HG03175 (cell line): Measurements from ENCODE around the gene EPN3.
A peak's percentile ranks its signal among the peaks of the same experiment; 100 is the strongest.

Source experiments
- ATAC-seq: cut with Tn5 transposase; IDR thresholded peaks from one replicate; pipeline ENCODE4 v1.9.1; 2021; ENCODE audit warnings: mild to moderate bottlenecking, moderate library complexity; ENCODE audit not compliant: unreplicated experiment

The EPN3 gene

DNA sequence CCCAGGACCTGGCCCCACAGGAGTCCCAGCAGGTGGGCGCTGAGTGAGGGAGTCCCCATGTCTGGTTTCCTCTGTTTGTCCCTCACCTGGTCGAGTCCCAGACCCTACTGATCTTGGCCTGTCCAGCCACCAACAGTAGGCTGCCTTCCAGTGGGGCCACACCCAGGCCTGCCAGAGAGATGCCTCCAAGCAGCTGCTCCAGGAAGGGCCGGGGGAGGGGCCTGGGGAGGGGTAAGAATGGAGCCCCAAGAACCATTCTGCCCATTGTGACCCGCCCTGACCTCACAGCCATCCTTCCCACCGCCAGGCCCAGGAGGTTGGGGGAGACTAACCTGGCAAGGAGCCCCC lies 15.2 kb downstream of the EPN3 start:
- ATAC-seq: no peak

DNA sequence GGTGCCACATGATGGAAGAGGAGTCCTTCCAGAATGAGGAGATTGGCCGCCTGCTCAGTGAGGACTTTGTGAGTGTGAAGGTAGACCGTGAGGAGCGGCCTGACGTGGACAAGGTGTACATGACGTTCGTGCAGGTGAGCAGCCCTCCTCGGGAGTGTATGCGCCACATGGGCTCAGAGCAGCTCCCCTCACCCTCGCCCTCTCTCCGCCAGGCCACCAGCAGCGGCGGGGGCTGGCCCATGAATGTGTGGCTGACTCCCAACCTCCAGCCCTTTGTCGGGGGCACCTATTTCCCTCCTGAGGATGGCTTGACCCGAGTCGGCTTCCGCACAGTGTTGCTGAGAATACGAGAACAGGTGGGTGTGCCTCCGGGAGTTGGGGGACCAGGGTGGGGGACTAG lies 16.3 kb downstream of the EPN3 start:
- ATAC-seq: no peak

DNA sequence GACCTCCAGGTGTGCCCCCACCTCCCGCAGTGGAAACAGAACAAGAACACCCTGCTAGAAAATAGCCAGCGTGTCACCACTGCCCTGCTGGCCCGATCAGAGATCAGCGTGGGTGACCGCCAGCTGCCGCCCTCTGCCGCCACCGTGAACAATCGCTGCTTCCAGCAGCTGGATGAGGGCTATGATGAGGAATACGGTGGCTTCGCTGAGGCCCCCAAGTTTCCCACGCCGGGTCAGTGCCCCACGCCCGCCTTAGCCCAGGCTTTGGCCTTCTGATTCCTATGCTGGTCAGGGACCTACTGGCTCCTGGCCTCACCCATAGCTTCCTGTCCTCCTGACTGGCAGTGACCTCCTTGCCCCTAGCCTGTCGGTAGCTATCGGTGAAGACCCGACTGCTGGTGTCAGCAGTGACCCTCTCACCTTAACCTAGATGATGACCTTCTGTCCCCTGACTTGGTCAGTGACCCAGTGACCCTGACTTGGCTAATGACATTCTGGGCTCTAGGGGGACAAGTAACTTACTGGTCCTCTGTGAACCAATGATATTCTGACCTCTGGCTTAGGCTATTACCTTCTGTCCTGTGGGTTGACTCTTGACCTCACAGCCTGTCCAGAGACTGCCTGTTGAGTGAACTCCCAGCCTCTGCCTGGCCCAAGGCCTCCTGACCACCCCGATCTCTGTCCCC lies 16.9 kb downstream of the EPN3 start:
- ATAC-seq: no peak

DNA sequence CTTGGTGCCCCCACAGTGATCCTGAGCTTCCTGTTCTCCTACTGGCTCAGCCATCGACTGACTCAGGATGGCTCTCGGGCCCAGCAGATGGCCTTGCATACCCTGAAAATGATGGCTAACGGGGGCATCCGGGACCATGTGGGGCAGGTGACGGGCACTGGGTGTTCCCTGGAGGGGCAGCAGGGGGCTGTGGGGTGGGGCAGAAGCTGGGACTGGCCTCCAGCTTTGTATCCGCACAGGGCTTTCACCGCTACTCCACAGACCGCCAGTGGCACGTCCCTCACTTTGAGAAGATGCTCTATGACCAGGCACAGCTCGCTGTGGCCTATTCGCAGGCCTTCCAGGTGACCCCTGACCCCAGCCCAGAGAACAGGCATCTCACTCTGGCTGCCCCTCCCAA lies 17.4 kb downstream of the EPN3 start:
- ATAC-seq: no peak

DNA sequence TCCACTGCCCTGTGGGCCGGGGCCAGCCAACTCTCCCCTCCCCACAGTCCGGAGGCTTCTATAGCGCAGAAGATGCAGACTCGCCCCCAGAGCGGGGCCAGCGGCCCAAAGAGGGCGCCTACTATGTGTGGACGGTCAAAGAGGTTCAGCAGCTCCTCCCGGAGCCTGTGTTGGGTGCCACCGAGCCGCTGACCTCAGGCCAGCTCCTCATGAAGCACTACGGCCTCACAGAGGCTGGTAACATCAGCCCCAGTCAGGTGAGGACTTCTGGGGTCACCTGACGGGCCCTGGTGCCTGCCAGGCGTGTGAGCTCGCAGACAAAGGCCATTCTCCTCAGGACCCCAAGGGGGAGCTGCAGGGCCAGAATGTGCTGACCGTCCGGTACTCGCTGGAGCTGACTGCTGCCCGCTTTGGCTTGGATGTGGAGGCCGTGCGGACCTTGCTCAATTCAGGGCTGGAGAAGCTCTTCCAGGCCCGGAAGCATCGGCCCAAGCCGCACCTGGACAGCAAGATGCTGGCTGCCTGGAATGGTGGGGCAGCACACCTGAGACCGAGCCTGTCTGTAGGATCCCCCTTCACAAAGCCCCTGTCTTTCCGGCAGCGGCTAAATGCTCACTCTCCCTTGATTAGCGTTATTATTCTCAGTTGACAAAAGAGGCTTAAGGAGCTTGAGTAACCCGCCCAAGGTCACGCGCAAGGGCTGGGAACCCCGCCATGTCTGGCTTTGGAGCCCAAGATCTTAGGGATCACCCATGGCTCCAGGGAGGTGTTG lies 18.3 kb downstream of the EPN3 start:
- no peak for ATAC-seq

DNA sequence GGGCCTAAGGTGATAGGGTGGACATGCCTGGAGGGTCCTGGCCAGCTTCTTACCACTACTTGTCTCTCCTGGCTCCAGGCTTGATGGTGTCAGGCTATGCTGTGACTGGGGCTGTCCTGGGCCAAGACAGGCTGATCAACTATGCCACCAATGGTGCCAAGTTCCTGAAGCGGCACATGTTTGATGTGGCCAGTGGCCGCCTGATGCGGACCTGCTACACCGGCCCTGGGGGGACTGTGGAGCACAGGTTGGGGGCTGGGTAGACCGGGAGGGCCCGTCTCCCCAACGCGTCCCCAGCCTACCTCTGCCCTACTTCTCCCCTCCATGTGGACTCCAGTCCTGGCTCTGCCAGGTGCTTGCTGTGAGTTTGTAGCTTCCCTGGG lies 18.9 kb downstream of the EPN3 start:
- ATAC-seq: no peak

DNA sequence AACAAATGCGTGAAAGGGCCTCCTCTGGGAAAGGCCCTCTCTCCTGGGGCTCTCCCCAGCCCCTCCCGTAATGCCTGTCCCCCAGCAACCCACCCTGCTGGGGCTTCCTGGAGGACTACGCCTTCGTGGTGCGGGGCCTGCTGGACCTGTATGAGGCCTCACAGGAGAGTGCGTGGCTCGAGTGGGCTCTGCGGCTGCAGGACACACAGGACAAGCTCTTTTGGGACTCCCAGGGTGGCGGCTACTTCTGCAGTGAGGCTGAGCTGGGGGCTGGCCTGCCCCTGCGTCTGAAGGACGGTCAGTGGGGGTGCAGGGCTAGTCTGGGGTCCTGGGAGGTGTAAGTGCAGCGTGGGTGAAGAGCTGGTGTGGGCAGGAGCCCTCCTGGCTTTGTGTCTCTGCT lies 19.3 kb downstream of the EPN3 start:
- no peak for ATAC-seq

DNA sequence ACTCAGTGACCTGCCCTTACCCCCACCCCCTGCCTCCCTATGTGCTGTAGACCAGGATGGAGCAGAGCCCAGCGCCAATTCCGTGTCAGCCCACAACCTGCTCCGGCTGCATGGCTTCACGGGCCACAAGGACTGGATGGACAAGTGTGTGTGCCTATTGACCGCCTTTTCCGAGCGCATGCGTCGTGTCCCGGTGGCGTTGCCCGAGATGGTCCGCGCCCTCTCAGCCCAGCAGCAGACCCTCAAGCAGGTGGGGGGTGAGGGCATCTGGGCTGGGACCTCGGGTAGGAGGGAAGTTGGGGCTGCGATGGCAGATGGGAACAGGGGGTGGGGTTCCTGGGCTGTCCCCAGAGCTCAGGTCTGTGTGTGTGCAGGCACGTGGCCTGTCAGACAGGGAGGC lies 21.7 kb downstream of the EPN3 start:
- ATAC-seq: no peak

DNA sequence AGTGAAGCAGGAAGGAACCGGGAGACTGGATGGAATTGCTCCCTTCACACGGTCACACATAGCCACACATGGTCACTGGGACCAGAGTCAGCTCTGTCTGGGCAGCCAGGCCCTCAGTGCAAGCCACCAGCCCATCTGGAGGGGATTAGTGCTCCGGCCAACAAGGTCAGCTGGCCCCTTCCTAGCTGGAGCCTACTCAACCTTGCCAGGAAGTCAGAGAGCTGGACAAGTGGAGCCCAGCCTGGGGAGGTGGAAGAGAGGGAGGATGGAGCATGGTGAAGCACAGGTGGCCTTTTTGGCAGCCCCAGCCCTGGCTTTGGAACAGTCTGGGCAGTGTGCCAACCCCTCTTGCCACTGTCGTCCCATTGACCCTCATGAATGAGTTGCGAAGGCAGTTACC lies 24.3 kb downstream of the EPN3 start:
- no peak for ATAC-seq

DNA sequence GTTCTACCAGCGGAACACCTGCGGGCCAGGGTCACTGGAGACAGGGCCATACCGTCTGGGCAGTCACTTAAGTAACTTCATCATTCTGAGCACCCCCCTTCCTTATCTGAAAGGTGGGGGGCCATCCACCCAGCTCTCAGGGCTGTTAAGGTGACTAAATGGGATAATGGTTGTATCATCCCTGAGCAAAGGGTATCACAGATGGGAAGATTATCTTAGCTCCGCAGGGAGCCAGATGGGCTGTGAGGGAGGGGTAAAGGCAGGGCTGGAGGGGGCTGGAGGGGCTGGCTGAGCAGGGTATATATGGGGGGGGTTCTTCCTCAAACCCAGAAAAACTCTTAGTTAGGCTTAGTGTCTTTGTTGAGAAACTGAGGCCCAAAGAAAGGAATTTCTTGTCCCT lies 25.1 kb downstream of the EPN3 start:
- no peak for ATAC-seq

DNA sequence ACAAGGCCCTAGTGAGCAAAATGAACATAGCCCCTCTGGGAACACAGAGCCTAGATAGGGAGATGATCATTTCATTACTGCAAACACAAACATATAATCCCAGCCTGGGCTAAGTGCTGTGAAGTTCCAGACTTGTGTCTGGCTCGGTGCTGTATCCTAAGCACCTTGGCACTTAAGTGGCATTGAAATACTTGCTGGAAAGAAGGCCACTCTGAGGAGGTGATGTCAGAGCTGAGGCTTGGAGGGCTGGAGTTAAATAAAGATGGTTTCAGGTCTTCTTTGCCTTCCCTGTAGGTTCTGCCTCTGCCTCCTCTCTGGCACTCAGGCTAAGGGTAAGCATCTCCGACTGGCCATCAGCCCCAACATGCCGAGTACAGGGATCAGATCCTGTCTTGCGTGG lies 25.6 kb downstream of the EPN3 start:
- no peak for ATAC-seq

DNA sequence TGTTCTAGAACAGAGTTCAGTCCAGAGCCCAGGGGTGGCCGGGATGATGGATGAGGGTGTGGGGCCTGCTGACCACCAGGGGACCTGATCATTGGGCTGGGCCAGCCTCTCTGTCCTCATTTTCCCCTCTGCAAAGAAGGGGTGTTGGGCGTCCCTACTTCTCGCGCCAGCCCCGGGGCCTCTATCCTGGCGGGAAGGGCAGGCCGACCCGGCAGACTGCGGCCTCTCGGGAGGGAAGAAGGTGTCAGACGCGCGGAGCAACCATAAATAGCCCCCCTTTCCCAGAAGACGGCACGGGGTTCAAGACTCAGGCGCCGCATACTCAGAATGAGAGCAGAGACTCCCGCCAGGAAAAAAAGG lies 26.0 kb downstream of the EPN3 start:
- ATAC-seq: no peak

DNA sequence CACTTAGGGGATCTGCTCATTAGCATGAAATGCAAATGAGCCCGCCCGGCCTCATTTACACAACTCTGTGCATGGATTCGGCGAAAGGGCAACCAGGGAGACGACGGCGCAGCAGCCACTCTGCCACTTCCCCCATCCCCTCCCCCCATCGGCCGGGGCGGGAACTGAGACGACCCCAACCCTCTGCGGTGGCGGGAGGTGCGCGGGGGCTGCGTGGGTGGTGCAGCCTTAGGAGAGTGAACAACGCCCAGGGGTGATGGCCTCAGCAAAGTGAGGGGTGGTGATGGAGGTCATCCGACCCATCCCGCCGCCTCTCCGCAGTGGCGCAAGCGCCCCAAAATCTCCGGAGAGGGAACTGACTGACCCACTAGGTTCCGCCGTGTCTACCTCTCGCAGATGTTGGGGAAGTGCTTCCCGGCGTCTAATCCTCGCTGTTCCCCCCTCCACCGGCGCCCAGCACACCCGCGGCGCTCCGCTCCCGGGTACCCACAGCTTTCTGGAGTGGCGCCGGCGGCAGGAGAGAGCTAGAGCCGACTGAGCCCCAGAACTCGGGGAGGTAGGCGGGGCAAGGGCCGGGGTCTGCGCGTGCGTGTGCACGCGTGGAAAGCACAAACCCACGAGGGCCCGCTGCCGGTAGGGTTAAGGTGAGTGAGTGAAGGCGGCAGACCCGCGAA lies 26.5 kb downstream of the EPN3 start:
- ATAC-seq: no peak

DNA sequence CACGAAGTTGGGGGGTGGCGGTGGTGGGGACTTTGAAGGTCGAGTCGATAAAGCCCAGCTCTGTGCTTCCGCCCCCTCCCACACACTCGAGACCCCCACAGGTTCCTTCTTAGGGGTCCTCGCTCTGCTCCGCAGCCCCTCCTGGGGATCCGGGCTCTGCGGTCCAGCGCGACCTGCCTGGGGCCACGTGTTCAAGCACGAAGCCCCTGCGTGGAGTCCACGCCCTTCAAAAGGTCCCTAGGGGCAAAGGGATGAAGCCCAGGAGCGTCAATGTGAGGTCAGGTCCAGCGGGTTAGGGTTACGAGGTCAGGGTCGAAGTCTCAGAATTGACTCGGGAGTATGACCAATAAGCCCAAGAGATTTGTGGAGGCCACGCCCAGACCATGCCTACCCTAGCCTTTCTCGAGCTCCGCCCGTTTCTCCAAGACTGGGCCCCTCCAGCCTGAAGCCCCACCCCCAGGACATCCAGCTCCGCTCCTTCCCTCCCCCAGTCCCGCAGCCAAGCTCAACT lies 27.2 kb downstream of the EPN3 start:
- no peak for ATAC-seq

DNA sequence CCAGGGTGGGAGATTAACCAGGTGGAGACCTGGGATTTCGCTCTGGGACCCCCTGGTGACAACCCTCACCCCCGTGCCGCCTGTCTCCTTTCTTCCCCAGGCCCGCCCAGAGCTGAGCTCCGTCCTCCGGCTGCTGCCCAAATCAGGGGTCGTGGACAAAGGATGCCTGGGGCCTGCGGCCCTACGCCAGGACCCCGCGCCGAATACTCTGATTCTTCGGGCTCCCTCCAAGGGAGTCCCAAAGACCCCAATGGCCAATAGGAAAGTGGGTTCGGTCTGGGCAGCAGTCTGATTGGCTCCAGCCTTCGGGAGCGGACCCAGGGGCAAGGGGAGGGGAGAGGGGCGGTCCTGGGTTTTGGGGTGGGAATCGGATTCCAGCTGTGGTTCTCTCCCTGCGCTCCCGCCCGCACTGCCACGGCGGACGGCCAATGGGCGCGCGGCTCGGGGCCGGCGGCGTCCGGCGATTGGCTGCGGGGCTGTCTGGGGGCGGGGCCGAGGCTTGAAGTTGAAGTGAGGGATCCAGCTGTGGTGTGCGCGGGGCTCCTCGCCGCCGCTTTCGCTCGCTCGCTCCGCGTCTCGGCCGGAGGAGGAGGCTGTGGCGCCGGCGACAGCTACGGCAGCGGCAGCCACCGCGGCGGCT lies 27.8 kb downstream of the EPN3 start, which contains the start of gene CACNA1G:
Gene CACNA1G (plus strand): TSS at position 531 of the 640 bp plus-strand sequence. CDS start 745 bp downstream, outside the sequence.
- peak; percentile 93 for ATAC-seq

DNA sequence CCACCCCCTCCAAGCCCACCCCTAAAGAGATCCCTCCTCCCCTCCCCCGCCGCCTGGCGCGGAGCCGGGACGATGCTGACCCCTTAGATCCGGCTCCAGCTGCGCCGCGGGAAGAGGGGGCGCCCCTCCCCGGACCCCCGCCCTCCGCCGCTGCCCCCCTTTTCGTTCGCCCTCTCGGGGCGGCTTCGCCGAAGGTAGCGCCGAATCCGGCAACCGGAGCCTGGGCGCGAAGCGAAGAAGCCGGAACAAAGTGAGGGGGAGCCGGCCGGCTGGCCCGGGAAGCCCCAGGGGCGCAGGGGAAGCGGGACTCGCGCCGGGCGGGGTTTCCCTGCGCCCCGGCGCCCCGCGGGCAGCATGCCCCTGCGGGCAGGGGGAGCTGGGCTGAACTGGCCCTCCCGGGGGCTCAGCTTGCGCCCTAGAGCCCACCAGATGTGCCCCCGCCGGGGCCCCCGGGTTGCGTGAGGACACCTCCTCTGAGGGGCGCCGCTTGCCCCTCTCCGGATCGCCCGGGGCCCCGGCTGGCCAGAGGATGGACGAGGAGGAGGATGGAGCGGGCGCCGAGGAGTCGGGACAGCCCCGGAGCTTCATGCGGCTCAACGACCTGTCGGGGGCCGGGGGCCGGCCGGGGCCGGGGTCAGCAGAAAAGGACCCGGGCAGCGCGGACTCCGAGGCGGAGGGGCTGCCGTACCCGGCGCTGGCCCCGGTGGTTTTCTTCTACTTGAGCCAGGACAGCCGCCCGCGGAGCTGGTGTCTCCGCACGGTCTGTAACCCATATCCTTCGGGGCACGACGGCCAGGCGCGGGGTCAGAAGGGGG lies 28.6 kb downstream of the EPN3 start:
- ATAC-seq: no peak

DNA sequence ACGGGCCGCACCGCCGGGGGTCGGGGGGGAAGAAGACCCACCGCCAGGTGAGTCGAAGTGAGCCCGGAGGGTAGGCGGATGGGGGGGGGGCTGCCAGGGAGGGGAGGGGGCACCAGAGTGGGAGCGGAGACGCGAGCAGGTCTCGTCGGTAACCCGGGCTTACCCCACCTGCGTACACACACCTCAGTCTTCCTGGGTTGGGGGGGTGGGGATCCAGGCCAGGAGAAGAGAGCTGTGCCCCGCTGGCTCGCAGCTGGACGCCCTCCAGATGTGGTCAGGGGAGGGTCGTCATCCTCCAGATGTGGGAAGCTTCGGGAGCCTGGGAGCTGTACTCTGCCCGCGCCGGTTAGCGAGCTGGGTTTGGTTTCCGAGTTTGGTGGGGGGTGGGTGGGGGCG lies 29.2 kb downstream of the EPN3 start:
- ATAC-seq: no peak

DNA sequence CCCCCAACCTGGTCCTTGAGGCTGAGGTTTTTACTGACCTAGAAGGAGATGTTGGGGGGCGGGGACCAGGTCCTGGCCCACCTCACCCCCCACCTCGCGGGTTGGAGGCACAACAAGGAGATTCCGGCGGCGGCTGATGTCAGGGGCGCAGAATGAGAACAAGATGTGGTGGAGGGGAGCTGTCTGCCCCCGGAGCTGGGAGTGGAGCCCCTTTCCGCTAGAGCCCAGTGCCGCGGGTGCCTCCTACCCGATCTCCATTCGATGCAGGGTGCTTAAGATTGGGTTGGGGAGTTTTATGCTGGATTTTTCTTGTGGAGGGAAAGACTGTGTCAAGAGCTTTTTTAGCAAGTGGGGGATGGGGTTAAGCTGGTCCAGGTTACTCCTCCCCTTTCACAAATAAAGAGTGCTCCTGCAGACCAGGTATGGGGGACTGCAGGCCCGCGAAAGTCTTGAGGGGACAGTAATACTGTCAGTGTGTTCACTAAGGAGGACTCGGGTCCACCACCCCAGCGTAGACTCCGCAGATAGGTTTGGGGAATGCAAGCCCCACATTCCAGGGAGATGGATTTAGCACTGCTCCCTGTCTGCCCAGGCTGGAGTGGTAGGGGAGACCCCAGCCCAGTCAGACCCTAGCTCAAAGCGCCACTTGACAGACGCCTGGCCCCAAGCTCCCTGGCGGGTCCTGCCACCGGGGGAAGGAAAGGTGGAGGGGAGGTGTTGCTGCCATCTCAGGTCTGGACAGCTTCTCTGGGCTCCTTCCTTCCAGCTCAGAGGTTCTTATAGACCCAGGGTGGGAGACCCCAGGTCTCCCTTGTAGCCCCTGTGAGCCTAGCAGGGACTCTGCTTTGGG lies 29.9 kb downstream of the EPN3 start:
- ATAC-seq: no peak

DNA sequence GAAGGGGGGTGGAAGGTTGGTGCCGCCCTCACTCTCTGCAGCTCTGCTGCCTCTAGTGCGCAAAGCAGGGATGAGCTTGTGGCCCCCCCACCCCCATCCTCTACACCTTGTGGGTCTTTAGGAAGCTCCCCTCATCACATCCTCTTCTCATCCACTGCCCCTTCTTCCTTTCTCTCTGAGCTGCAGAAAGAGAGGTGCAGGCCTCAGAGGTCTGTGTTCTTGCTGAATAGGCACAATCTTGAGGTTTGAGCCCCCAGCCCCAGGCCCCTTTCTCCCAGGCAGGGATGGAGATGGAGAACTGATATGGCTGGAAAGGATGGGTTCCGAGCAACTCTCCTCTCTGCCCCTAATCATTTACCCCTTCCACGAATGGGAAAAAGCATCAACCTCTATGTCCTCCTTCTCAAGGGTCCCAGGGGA lies 30.6 kb downstream of the EPN3 start:
- ATAC-seq: no peak

DNA sequence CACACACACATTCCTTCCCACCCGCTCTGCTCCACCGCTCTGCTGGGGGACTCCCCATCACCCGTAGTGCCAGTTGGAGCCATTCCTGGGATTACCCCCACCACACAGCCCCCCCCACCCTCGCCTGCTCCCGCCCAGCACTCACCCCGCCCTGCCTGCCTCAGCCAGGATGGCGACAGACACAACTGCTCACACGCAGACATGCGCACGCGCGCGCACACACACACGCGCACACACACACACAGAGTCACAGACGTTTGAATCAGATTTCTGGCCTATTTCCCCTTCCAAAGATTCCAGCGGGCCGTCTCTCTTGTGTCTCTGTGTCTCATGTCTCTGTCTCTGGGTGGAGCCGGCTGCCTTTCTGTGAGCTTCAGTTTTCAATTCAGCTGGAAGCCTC lies 32.4 kb downstream of the EPN3 start:
- ATAC-seq: no peak
